ENCODE data around the gene ELOB. TPM values are rescaled to one million over a fixed set of nuclear protein-coding genes. Genes with fewer than 3 reads are reported as not detected.
A peak's percentile ranks its signal among the peaks of the same experiment; 100 is the strongest.

The ELOB gene
- total and polyA plus RNA-seq, 2 experiments from 2014 or later, result 180 to 606 TPM

- H3K4me1 ChIP-seq (ENCODE audit: low read depth), result no peaks in the 10 kb centered on the region
- no peaks in the 10 kb centered on the region for H3K9me3 ChIP-seq (ENCODE audit: low read depth)
- TF ChIP-seq CTCF (IDR thresholded peaks at IDR 0.05; ENCODE audit: low read depth, low read length), result no peak
- peaks cover 39% of the 10 kb centered on the region for H3K27me3 ChIP-seq
- DNase-seq (ENCODE audit: low read depth in 1 of 2, low spot score in 1 of 2), result no peak
- H3K27ac ChIP-seq, result no peak overlapping the region
- no peaks in the 10 kb centered on the region for H3K36me3 ChIP-seq
- H3K4me3 ChIP-seq, result no peak overlapping the region
Observed at GRCh38 chr16:2787961-2788360, 10.9 kb upstream of the ELOB start.

- Histone ChIP-seq H3K9me3 (ENCODE audit: low read depth) (no peaks in the 10 kb centered on the region), H3K4me3 (no peak within 1 kb of the TSS), H3K4me1 (ENCODE audit: low read depth) (no peaks in the 10 kb centered on the region), H3K36me3 (no peaks in the 10 kb centered on the region), H3K27me3 (peaks cover 36% of the 10 kb centered on the region), H3K27ac (no peak within 1 kb of the TSS)
- no peak for DNase-seq (ENCODE audit: low read depth in 1 of 2, low spot score in 1 of 2)
- TF ChIP-seq CTCF (IDR thresholded peaks at IDR 0.05; ENCODE audit: low read depth, low read length), result no peak
Observed at GRCh38 chr16:2787406-2787805, 10.3 kb upstream of the ELOB start, which contains the start of gene PRSS33. PRSS33 (minus strand) TSS chr16:2787560; CDS start chr16:2786547, 1,013 bp downstream.

- DNase-seq (ENCODE audit: low read depth in 1 of 2, low spot score in 1 of 2), result no peak
- Histone ChIP-seq H3K4me1 (ENCODE audit: low read depth) (no peaks in the 10 kb centered on the region), H3K36me3 (no peaks in the 10 kb centered on the region), H3K27ac (no peak overlapping the region), H3K27me3 (peaks cover 36% of the 10 kb centered on the region), H3K9me3 (ENCODE audit: low read depth) (no peaks in the 10 kb centered on the region), H3K4me3 (no peak overlapping the region)
- no peak for TF ChIP-seq CTCF (IDR thresholded peaks at IDR 0.05; ENCODE audit: low read depth, low read length)
Observed at GRCh38 chr16:2786826-2787151, 9.7 kb upstream of the ELOB start.

GRCh38 chr16:2786061-2786825 is 9.2 kb upstream of the ELOB start:
- Histone ChIP-seq H3K9me3 (ENCODE audit: low read depth) (no peaks in the 10 kb centered on the region), H3K27me3 (peaks cover 32% of the 10 kb centered on the region), H3K4me1 (ENCODE audit: low read depth) (no peaks in the 10 kb centered on the region), H3K4me3 (no peak overlapping the region), H3K36me3 (no peaks in the 10 kb centered on the region), H3K27ac (no peak overlapping the region)
- no peak for TF ChIP-seq CTCF (IDR thresholded peaks at IDR 0.05; ENCODE audit: low read depth, low read length)
- DNase-seq (ENCODE audit: low read depth in 1 of 2, low spot score in 1 of 2), result no peak

- peak; percentile 11 for TF ChIP-seq CTCF (IDR thresholded peaks at IDR 0.05; ENCODE audit: low read depth, low read length)
- Histone ChIP-seq H3K4me1 (ENCODE audit: low read depth) (no peaks in the 10 kb centered on the region), H3K4me3 (no peak overlapping the region), H3K27ac (no peak overlapping the region), H3K36me3 (no peaks in the 10 kb centered on the region), H3K27me3 (peaks cover 23% of the 10 kb centered on the region), H3K9me3 (ENCODE audit: low read depth) (no peaks in the 10 kb centered on the region)
- no peak for DNase-seq (ENCODE audit: low read depth in 1 of 2, low spot score in 1 of 2)
Observed at GRCh38 chr16:2785101-2785991, 8.3 kb upstream of the ELOB start.

Measured in cardiac muscle cell (in vitro differentiated cells and primary cell).